HPDE6-E6E7 (cell line): ENCODE results near the gene CCDC17.

Source experiments
- DNase-seq: peaks from one replicate; pipeline ENCODE4 v3.0.0; 2011; ENCODE audit warnings: missing footprints; ENCODE audit errors: extremely low spot score

The CCDC17 gene

DNA sequence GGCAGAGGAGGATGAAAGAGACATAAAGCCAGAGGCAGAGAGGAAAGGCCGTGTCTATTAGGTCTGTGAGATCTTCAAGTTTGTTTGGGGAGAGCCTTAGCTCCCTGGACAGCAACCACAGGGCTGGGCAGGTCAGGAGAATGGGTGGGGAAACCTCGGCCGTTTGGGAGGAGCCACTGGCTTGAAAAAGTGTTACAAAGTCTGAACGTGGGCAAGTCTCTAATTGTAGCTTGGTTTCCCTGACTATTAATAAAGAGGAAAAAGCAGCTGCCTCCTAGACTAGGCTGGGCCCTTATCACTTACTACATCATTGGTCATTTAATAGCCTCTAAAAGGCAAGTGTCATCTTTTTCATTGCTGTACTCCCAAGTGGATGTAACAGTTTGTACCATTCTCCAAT, at the start of gene CCDC17:
Gene CCDC17, minus strand, starts transcription at position 83 of the 400 bp plus-strand sequence. CDS start 145 bp downstream, outside the sequence.
- DNase-seq = no peak

- no peak for DNase-seq
Observed at GRCh38 chr1:45669859-45670655, 46.2 kb upstream of the CCDC17 start.

DNA sequence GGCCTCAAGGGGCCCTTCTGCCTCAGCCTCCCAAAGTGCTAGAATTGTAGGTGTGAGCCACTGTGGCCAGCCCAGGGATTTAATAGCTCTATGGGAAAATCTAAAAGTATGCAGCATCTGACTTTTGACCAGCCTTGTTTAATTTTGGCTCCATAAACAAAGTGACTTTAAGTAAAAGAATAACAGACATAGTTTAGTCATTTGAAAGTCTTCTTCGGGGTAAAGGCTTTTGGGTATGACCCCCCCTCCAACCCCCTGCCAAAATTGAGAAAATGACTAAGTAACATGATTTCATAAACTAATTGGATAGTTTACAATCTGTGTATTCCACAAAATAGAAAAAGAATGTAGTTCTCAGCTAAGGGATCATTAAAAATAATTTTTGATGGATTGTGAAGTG, 45.5 kb upstream of the CCDC17 start:
- no peak for DNase-seq

GRCh38 chr1:45668526-45668925, 44.7 kb upstream of the CCDC17 start:
- DNase-seq = no peak

DNA sequence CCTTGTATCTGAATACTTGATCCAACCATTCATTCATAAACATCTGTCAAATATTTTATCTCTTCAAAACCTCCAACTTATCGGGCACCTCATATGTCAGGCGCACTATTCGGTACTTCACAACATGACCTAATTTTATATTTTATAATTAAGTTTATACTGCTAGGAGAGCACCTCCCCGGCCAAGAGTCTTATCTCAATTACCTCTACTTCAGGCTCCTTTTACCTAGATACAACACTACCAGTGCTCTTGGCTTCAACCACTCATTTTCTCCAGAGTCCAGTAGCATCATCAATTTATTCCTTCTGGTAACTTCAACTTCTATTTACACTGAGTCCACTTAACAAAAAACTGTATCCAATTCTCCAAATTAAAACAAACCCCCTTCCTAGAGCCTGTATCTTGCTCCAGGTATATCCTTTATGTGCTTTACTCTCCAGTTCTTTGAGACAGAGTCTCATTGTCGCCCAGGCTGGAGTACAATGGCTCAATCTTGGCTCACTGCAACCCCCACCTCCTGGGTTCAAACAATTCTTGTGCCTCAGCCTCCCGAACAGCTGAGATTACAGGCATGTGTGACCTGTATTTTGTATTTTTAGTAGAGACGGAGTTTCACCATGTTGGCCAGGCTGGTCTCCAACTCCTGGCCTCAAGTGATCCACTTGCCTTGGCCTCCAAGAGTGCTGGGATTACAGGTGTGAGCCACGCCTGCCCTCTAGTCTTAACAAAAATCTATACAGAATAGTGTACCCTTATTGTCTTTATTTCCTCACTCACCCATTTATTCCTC, 43.7 kb upstream of the CCDC17 start:
- DNase-seq = no peak

GRCh38 chr1:45666836-45667235, 43.0 kb upstream of the CCDC17 start:
- no peak for DNase-seq

DNA sequence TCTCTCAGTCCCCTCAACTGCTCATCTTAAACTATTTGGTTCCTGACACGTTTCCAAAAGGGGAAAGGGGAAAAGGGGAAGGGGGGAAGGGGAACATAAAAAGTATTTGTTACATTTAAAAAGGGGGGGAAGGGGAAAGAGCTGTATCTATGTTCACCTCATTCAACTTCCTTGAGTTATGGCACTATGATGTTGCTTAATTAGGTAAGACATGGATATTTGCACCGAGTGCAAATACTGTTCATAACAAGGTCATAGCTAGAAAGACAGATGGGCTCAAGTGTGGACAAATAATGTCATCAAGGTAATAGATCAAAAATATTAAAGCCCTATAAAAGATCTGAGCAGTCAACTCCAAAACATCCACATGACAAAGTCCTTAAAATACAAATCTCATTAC, 36.5 kb upstream of the CCDC17 start:
- no peak for DNase-seq

DNA sequence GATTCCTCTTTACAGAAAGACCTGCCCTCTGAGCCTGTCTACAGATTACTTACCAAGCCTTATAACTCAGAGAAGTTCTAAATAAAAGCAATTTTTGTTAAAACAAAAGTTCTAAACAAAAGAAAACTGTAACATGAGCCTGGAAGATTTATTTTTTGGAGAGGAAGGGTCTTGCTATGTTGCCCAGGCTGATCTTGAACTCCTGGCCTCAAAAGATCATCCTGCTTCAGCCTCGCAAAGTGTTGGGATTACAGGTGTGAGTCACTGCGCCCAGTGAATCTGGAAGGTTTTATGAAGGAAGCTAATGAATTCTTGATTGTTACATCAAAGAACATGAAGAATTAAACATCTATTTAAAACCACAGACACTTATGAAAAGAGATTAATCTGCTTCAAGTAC, 35.4 kb upstream of the CCDC17 start:
- DNase-seq = no peak

- no peak for DNase-seq
Observed at GRCh38 chr1:45658171-45658570, 34.3 kb upstream of the CCDC17 start.

- no peak for DNase-seq
Observed at GRCh38 chr1:45656573-45657226, 32.8 kb upstream of the CCDC17 start.

GRCh38 chr1:45654540-45655280, 30.9 kb upstream of the CCDC17 start:
- DNase-seq = no peak

GRCh38 chr1:45647248-45648021, 23.6 kb upstream of the CCDC17 start:
- no peak for DNase-seq

GRCh38 chr1:45644661-45645060, 20.8 kb upstream of the CCDC17 start:
- DNase-seq = no peak

GRCh38 chr1:45643978-45644377, 20.1 kb upstream of the CCDC17 start:
- no peak for DNase-seq

DNA sequence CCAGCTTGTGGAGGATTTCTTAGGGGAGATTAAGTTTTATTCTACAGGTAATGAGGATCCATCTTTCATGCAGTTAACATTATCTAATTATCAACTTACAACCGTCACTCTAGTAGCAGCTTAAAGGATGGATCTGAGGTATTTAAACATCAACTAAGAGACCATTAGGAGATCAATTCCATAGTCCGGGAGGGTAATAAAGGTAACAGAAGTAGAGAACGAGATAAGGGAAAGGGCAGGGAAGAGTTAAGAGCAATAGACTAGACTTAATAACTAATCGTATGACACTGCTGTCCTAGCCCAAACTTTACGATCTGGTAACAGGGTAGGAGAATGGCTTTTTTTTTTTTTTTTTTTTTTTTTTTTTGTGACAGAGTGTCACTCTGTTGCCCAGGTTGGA, 19.5 kb upstream of the CCDC17 start:
- no peak for DNase-seq

- no peak for DNase-seq
Observed at GRCh38 chr1:45640293-45640692, 16.4 kb upstream of the CCDC17 start.

GRCh38 chr1:45635211-45635610, 11.4 kb upstream of the CCDC17 start:
- DNase-seq = no peak

GRCh38 chr1:45630429-45630828, 6.6 kb upstream of the CCDC17 start:
- no peak for DNase-seq

DNA sequence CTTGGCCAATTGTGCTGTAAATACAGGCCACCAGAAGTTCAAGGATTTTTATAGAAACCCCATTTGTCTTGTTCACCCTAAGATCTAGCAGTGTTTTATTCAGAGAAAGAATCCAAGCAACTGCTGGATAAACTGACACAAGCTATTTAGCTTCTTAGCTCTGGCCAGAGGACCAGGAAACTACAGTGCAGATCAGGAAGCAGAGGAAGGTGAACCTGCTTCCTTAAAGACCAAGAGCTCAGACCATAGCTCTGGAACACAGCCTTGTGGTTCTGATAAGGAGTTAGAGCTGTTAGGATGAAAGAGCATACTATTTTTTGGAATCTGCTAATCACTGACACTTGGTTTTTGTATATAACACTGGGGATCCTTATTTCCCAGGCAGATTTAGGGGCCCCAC, 5.2 kb upstream of the CCDC17 start:
- no peak for DNase-seq

DNA sequence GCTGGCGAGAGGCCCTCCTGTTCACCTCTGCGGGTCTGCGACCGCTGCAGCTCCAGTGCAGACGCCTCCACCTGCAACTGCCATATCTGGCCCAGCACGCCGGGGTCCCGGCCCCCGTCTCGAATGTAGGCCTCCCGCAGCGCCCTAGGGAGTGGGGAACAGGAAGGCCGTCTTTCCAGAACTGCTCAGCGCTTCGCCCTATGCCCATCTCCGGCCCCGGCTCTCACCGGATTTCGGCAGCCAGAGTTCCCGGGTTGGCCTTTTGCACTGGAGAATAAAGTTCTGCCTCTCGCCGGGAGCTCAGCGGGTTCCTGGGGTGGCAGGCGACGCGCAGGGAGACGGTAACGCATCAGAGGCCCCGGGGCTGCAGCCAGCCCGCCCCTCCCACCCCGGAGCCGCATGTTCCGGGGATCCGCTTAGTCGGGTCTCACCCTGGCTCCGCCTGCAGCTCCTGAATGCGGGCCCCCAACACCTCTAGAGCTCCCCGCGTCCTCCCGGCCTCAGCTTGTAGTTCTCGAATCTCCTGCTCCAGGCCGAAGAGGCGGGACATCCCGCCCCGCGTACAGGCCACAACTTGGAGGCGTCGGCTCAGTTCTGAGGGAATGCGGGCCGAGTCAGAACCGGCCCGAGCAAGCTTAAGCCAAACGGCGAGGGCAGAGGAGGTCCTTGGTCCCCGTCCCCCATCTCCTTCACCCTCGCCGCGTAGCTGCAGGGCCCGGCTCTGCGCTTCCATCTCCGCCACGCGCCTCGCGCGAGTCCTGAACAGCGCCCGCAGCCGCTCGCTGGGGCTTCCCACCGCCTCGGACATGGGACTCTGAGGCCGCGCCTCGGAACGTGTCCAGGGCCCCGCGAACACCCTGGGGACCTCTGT, 1.1 kb downstream of the CCDC17 start:
- DNase-seq = no peak
